ENCODE measurements around the gene POU2F1.
A peak's percentile ranks its signal among the peaks of the same experiment; 100 is the strongest.

POU2F1 gene

GRCh38 chr1:167467752-167468151 lies 247.1 kb downstream of the POU2F1 start (continued):
- TF ChIP-seq ZNF18 (tag by site-specific recombination; IDR thresholded peaks at IDR 0.05), result no peak
- TF ChIP-seq ZBTB26 (tag by site-specific recombination; optimal IDR thresholded peaks at IDR 0.05), result no peak
- TF ChIP-seq ZNF311 (tag by site-specific recombination; IDR thresholded peaks at IDR 0.05; ENCODE audit: borderline replicate concordance), result no peak
- no peak for TF ChIP-seq ZSCAN18 (tag by site-specific recombination; IDR thresholded peaks at IDR 0.05)
- no peak for TF ChIP-seq ZNF518A (tag by site-specific recombination; conservative IDR thresholded peaks at IDR 0.05; ENCODE audit: low read depth)
- TF ChIP-seq ZSCAN30 (tag by site-specific recombination; IDR thresholded peaks at IDR 0.05), result no peak
- no peak for TF ChIP-seq ZNF664 (tag by site-specific recombination; IDR thresholded peaks at IDR 0.05)
- no peak for TF ChIP-seq ZNF416 (tag by site-specific recombination; IDR thresholded peaks at IDR 0.05)
- no peak for TF ChIP-seq GLI2 (tag by site-specific recombination; IDR thresholded peaks at IDR 0.05; ENCODE audit: borderline replicate concordance, low read depth)
- no peak for TF ChIP-seq ZNF596 (tag by site-specific recombination; IDR thresholded peaks at IDR 0.05)

GRCh38 chr1:167469280-167469965 lies 248.7 kb downstream of the POU2F1 start:
- Histone ChIP-seq H3K4me3 (ENCODE audit: low read depth, low read length) (no peak overlapping the region), H3K27ac (ENCODE audit: extremely low read depth, low read depth, low read length) (no peak overlapping the region), H3K4me1 (ENCODE audit: control insufficient read depth, insufficient read depth, low read length) (no peaks in the 10 kb centered on the region), H3K36me3 (ENCODE audit: control insufficient read depth in 2 of 2, insufficient read depth in 1 of 2, low read length in 2 of 2) (no peaks in the 10 kb centered on the region), H3K9me3 (ENCODE audit: control insufficient read depth, insufficient read depth, low read depth, low read length) (no peaks in the 10 kb centered on the region)
- TF ChIP-seq ZNF248 (tag by site-specific recombination; IDR thresholded peaks at IDR 0.05) (no peak), PRDM6 (tag by site-specific recombination; IDR thresholded peaks at IDR 0.05) (0 out of 2 replicates have a peak, but pooled peaks have one; percentile 36)
- POLR2A ChIA-PET, result interaction anchor here (0.9 to 1.2 kb wide), 3 partner anchors 14 to 30 kb away, joined by 3 to 4 read pairs (median 3); no protein-coding TSS in a partner anchor
- CTCF ChIA-PET, result interaction anchor here (0.6 to 0.7 kb wide), 3 partner anchors 68 to 410 kb away, joined by 3 read pairs; no protein-coding TSS in a partner anchor

All from HEK293 (cell line).